ENCODE measurements around the gene SNORC.

The SNORC gene

GRCh38 chr2:232893834-232894233, 23.8 kb downstream of the SNORC start:
- ChIA-PET CTCF (no interaction called here), POLR2A (no interaction called here)
- DNase-seq (ENCODE audit: extremely low spot score): no peak
- TF ChIP-seq ELF4 (IDR thresholded peaks at IDR 0.05): no peak
- no peak for TF ChIP-seq L3MBTL2 (conservative IDR thresholded peaks at IDR 0.05)
- TF ChIP-seq NFRKB (IDR thresholded peaks at IDR 0.05): no peak
- no peak for TF ChIP-seq FOXA1 (IDR thresholded peaks at IDR 0.05)
- no peak for TF ChIP-seq CTBP1 (IDR thresholded peaks at IDR 0.05; ENCODE audit: borderline replicate concordance)
- no peak for TF ChIP-seq TARDBP (IDR thresholded peaks at IDR 0.05)

- no peak for DNase-seq (ENCODE audit: extremely low spot score)
- TF ChIP-seq HDGF (IDR thresholded peaks at IDR 0.05; ENCODE audit: borderline replicate concordance) (no peak), FOXA1 (IDR thresholded peaks at IDR 0.05) (no peak), LEF1 (IDR thresholded peaks at IDR 0.05; ENCODE audit: borderline replicate concordance) (no peak), BHLHE40 (IDR thresholded peaks at IDR 0.05; ENCODE audit: borderline replicate concordance) (no peak), SUZ12 (IDR thresholded peaks at IDR 0.05) (no peak), PKNOX1 (IDR thresholded peaks at IDR 0.05) (no peak), TARDBP (IDR thresholded peaks at IDR 0.05) (no peak), SP1 (IDR thresholded peaks at IDR 0.05) (no peak), FOXK2 (IDR thresholded peaks at IDR 0.05) (no peak)
- ChIA-PET CTCF (interaction anchor here (0.5 kb wide), 1 partner anchor 74 kb away, joined by 3 read pairs; no protein-coding TSS in a partner anchor), POLR2A (no interaction called here)
Measured at GRCh38 chr2:232894251-232894650, 24.2 kb downstream of the SNORC start.

- ChIA-PET CTCF (interaction anchor here (0.5 kb wide), 2 partner anchors 75 to 125 kb away, joined by 3 to 5 read pairs; no protein-coding TSS in a partner anchor), POLR2A (no interaction called here)
- TF ChIP-seq TARDBP (IDR thresholded peaks at IDR 0.05): no peak
- TF ChIP-seq BHLHE40 (IDR thresholded peaks at IDR 0.05; ENCODE audit: borderline replicate concordance): no peak
- TF ChIP-seq LEF1 (IDR thresholded peaks at IDR 0.05; ENCODE audit: borderline replicate concordance): no peak
- TF ChIP-seq FOXA1 (IDR thresholded peaks at IDR 0.05): no peak
- TF ChIP-seq ELF4 (IDR thresholded peaks at IDR 0.05): no peak
- TF ChIP-seq SP1 (IDR thresholded peaks at IDR 0.05): no peak
- no peak for TF ChIP-seq NFRKB (IDR thresholded peaks at IDR 0.05)
- no peak for TF ChIP-seq SUZ12 (IDR thresholded peaks at IDR 0.05)
- no peak for TF ChIP-seq HDGF (IDR thresholded peaks at IDR 0.05; ENCODE audit: borderline replicate concordance)
- no peak for TF ChIP-seq ARNT (IDR thresholded peaks at IDR 0.05)
- TF ChIP-seq FOXM1 (IDR thresholded peaks at IDR 0.05; ENCODE audit: borderline replicate concordance): no peak
- no peak for TF ChIP-seq CTBP1 (IDR thresholded peaks at IDR 0.05; ENCODE audit: borderline replicate concordance)
- TF ChIP-seq ZNF384 (IDR thresholded peaks at IDR 0.05): no peak
- no peak for TF ChIP-seq L3MBTL2 (conservative IDR thresholded peaks at IDR 0.05)
- no peak for TF ChIP-seq PKNOX1 (IDR thresholded peaks at IDR 0.05)
- no peak for TF ChIP-seq FOXK2 (IDR thresholded peaks at IDR 0.05)
- no peak for DNase-seq (ENCODE audit: extremely low spot score)
Measured at GRCh38 chr2:232894746-232895145, 24.7 kb downstream of the SNORC start.

GRCh38 chr2:232896111-232896510, 26.0 kb downstream of the SNORC start:
- CTCF ChIA-PET: no interaction called here
- POLR2A ChIA-PET: no interaction called here
- TF ChIP-seq TARDBP (IDR thresholded peaks at IDR 0.05) (no peak), LEF1 (IDR thresholded peaks at IDR 0.05; ENCODE audit: borderline replicate concordance) (no peak), FOXK2 (IDR thresholded peaks at IDR 0.05) (no peak), NFRKB (IDR thresholded peaks at IDR 0.05) (no peak), ARNT (IDR thresholded peaks at IDR 0.05) (no peak), FOXA1 (IDR thresholded peaks at IDR 0.05) (no peak), L3MBTL2 (conservative IDR thresholded peaks at IDR 0.05) (no peak), SP1 (IDR thresholded peaks at IDR 0.05) (no peak), ZNF384 (IDR thresholded peaks at IDR 0.05) (no peak), FOXM1 (IDR thresholded peaks at IDR 0.05; ENCODE audit: borderline replicate concordance) (no peak), SUZ12 (IDR thresholded peaks at IDR 0.05) (no peak), ELF4 (IDR thresholded peaks at IDR 0.05) (no peak), PKNOX1 (IDR thresholded peaks at IDR 0.05) (no peak), BHLHE40 (IDR thresholded peaks at IDR 0.05; ENCODE audit: borderline replicate concordance) (no peak), CTBP1 (IDR thresholded peaks at IDR 0.05; ENCODE audit: borderline replicate concordance) (no peak), HDGF (IDR thresholded peaks at IDR 0.05; ENCODE audit: borderline replicate concordance) (no peak)
- no peak for DNase-seq (ENCODE audit: extremely low spot score)

- TF ChIP-seq LEF1 (IDR thresholded peaks at IDR 0.05; ENCODE audit: borderline replicate concordance): no peak
- no peak for DNase-seq (ENCODE audit: extremely low spot score)
- ChIA-PET CTCF (no interaction called here), POLR2A (no interaction called here)
Measured at GRCh38 chr2:232896720-232897597, 26.9 kb downstream of the SNORC start.

- no peak for DNase-seq (ENCODE audit: extremely low spot score)
- CTCF ChIA-PET: no interaction called here
- POLR2A ChIA-PET: no interaction called here
- TF ChIP-seq SP1 (IDR thresholded peaks at IDR 0.05): no peak
- TF ChIP-seq SUZ12 (IDR thresholded peaks at IDR 0.05): no peak
- TF ChIP-seq TARDBP (IDR thresholded peaks at IDR 0.05): no peak
- no peak for TF ChIP-seq PKNOX1 (IDR thresholded peaks at IDR 0.05)
- TF ChIP-seq FOXM1 (IDR thresholded peaks at IDR 0.05; ENCODE audit: borderline replicate concordance): no peak
- no peak for TF ChIP-seq NFRKB (IDR thresholded peaks at IDR 0.05)
- no peak for TF ChIP-seq CTBP1 (IDR thresholded peaks at IDR 0.05; ENCODE audit: borderline replicate concordance)
- no peak for TF ChIP-seq LEF1 (IDR thresholded peaks at IDR 0.05; ENCODE audit: borderline replicate concordance)
- TF ChIP-seq ARNT (IDR thresholded peaks at IDR 0.05): no peak
- TF ChIP-seq ZNF384 (IDR thresholded peaks at IDR 0.05): no peak
- TF ChIP-seq FOXK2 (IDR thresholded peaks at IDR 0.05): no peak
- no peak for TF ChIP-seq L3MBTL2 (conservative IDR thresholded peaks at IDR 0.05)
- no peak for TF ChIP-seq ELF4 (IDR thresholded peaks at IDR 0.05)
- no peak for TF ChIP-seq FOXA1 (IDR thresholded peaks at IDR 0.05)
Measured at GRCh38 chr2:232897598-232898408, 27.7 kb downstream of the SNORC start.

All from HEK293T (cell line).